ENCODE measurements around the gene ROMO1. TPM values are rescaled to one million over a fixed set of nuclear protein-coding genes. Genes with fewer than 3 reads are reported as not detected.

The ROMO1 gene
- total RNA-seq, 2 experiments from 2014 or later, result 32.9 to 35.8 TPM

GRCh38 chr20:35702051-35702823 is 3.0 kb downstream of the ROMO1 start:
- ChIA-PET POLR2A (interaction anchor here (0.6 to 7.8 kb wide), 12 partner anchors 21 to 88 kb away, joined by 3 to 125 read pairs (median 6); partner anchors contain the start of genes CPNE1, RBM12, RBM39 and SPAG4), CTCF (no interaction called here)
- no peak for TF ChIP-seq CTCF (IDR thresholded peaks at IDR 0.05)
- Mint-ChIP-seq H3K4me1 (ENCODE audit: low read depth) (peaks cover 54% of the 10 kb centered on the region), H3K4me3 (peak overlapping the region; percentile 81), H3K27me3 (no peaks in the 10 kb centered on the region), H3K9me3 (no peaks in the 10 kb centered on the region), H3K36me3 (ENCODE audit: low read depth) (peaks cover 89% of the 10 kb centered on the region), H3K27ac (peak overlapping the region; percentile 84)
- Histone ChIP-seq H3K4me3 (ENCODE audit: low read length) (no peak overlapping the region), H3K27me3 (ENCODE audit: control insufficient read depth in 1 of 2, insufficient read depth in 2 of 2, low read length in 2 of 2) (no peaks in the 10 kb centered on the region), H3K9me3 (ENCODE audit: control insufficient read depth in 1 of 2, insufficient read depth in 1 of 2, low read length in 2 of 2) (no peaks in the 10 kb centered on the region), H3K27ac (ENCODE audit: low read depth in 1 of 2, low read length in 2 of 2) (no peak overlapping the region), H3K4me1 (ENCODE audit: insufficient read depth, low read length) (peaks cover 23% of the 10 kb centered on the region), H3K36me3 (ENCODE audit: insufficient read depth, low read length) (peaks cover 58% of the 10 kb centered on the region)
- no peak for ATAC-seq (ENCODE audit: poor library complexity)
- DNase-seq, result peak in 1 of 14 experiments; percentile 4
- intact Hi-C loops (cut with DNase I, micrococcal nuclease), result loop anchor here (2.0 to 5.0 kb wide), 3 partner anchors 35 to 180 kb away; no protein-coding TSS in a partner anchor

GRCh38 chr20:35702824-35703695 is 3.9 kb downstream of the ROMO1 start:
- Histone ChIP-seq H3K36me3 (ENCODE audit: insufficient read depth, low read length) (peaks cover 66% of the 10 kb centered on the region), H3K4me1 (ENCODE audit: insufficient read depth, low read length) (peaks cover 15% of the 10 kb centered on the region), H3K4me3 (ENCODE audit: low read length) (no peak overlapping the region), H3K27me3 (ENCODE audit: control insufficient read depth in 1 of 2, insufficient read depth in 2 of 2, low read length in 2 of 2) (no peaks in the 10 kb centered on the region), H3K27ac (ENCODE audit: low read depth in 1 of 2, low read length in 2 of 2) (no peak overlapping the region), H3K9me3 (ENCODE audit: control insufficient read depth in 1 of 2, insufficient read depth in 1 of 2, low read length in 2 of 2) (no peaks in the 10 kb centered on the region)
- POLR2A ChIA-PET, result interaction anchor here (0.6 to 7.8 kb wide), 10 partner anchors 17 to 87 kb away, joined by 3 to 125 read pairs (median 4); partner anchors contain the start of genes PHF20, RBM39 and SPAG4
- CTCF ChIA-PET, result interaction anchor here (0.6 to 1.7 kb wide), 2 partner anchors 27 to 39 kb away, joined by 3 to 4 read pairs; partner anchors contain the start of gene RBM39
- Mint-ChIP-seq H3K27me3 (no peaks in the 10 kb centered on the region), H3K36me3 (ENCODE audit: low read depth) (peaks cover 89% of the 10 kb centered on the region), H3K4me3 (peak overlapping the region; percentile 11), H3K27ac (peak overlapping the region; percentile 84), H3K9me3 (no peaks in the 10 kb centered on the region), H3K4me1 (ENCODE audit: low read depth) (peaks cover 46% of the 10 kb centered on the region)
- DNase-seq, result peak in 1 of 14 experiments; percentile 5
- no peak for TF ChIP-seq CTCF (IDR thresholded peaks at IDR 0.05)
- intact Hi-C loops (cut with DNase I, micrococcal nuclease), result loop anchor here (2.0 to 5.0 kb wide), 3 partner anchors 34 to 179 kb away; no protein-coding TSS in a partner anchor
- no peak for ATAC-seq (ENCODE audit: poor library complexity)

All from CD4-positive, alpha-beta T cell (primary cell).